ENCODE data around the gene RASA3. TPM values are rescaled to one million over a fixed set of nuclear protein-coding genes. Genes with fewer than 3 reads are reported as not detected.

RASA3 gene
- total and polyA plus RNA-seq, 10 of the 15 experiments (the other 5 are each of a cell fraction or from before 2014, with no cell fraction given): 0.79 to 33.9 (median 17.6) TPM

DNA sequence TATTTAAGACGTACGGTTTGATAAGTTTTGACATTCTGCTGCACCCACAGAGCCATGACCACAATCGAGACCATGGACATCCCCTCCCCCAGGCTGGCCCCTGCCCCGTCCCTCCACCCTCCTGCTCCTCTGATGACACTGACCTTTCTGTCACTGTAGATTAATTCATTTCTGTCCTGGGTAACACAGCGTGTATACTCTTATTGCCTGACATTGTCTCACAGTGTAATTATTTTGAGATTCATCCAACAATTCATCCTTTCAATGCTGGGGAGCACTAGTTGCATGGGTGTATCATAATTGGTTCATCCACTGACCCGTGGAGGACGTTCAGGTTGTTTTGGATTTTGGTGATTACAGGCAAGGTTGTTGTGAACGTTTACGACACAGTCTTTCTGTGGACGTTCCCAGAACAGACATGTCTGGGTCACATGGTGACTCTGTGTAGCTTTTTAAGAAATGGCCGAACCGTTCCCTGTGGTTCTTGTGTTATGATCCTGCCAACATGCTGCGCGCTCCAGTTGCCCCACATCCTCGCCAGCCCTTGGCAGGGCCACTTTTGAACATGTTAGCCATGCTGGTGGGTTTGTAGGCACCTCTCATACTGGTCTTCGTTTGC lies 200.5 kb downstream of the RASA3 start:
- Histone ChIP-seq H3K27ac (ENCODE audit: control insufficient read depth, insufficient read depth) (no peak overlapping the region), H4K20me1 (ENCODE audit: control insufficient read depth, insufficient read depth) (no peaks in the 10 kb centered on the region), H3K4me2 (ENCODE audit: control insufficient read depth, insufficient read depth) (peak overlapping the region; percentile 21; the same call in 1 of the 2 replicates), H2AFZ (ENCODE audit: control insufficient read depth, low read depth, low read length) (no peak overlapping the region), H3K4me3 (no peak overlapping the region), H3K36me3 (ENCODE audit: control insufficient read depth in 2 of 2, insufficient read depth in 2 of 2, low read length in 1 of 2) (no peaks in the 10 kb centered on the region), H3K9me3 (replicated peaks; ENCODE audit: control insufficient read depth, insufficient read depth, low read length) (no peaks in the 10 kb centered on the region; the same call in 2 of the 3 replicates), H3K9ac (ENCODE audit: control insufficient read depth, insufficient read depth, low read length) (no peak overlapping the region), H3K79me2 (ENCODE audit: control insufficient read depth, insufficient read depth, low read length) (no peaks in the 10 kb centered on the region), H3K4me1 (ENCODE audit: control insufficient read depth, insufficient read depth, low read length) (peaks cover 16% of the 10 kb centered on the region), H3K27me3 (replicated peaks in 1 of 2; ENCODE audit: control insufficient read depth in 2 of 2, insufficient read depth in 2 of 2, low read length in 1 of 2) (peaks cover 0 to 2% of the 10 kb centered on the region in 2 experiments; a peak in 3 of 4 replicates)
- in situ Hi-C loops (cut with MboI) (no loop called here), intact Hi-C loops (cut with micrococcal nuclease; ENCODE audit: unreplicated experiment) (no loop called here)
- 47% methylated on average over 16 of the region's 16 CpGs for WGBS (ENCODE audit: insufficient coverage, insufficient replicate concordance, low lambda C conversion rate, missing lambda C conversion rate)
- ChIA-PET RAD21 (ENCODE audit: unreplicated experiment) (no interaction called here), CTCF (interaction anchor here (0.8 kb wide), 1 partner anchor 11 kb away, joined by 3 read pairs; no protein-coding TSS in a partner anchor), SMC1A (ENCODE audit: uncharacterized antibody, unreplicated experiment) (interaction anchor here (0.6 kb wide), 1 partner anchor 802 kb away, joined by 3 read pairs; no protein-coding TSS in a partner anchor), POLR2A (no interaction called here)
- TF ChIP-seq EGR1 (IDR thresholded peaks at IDR 0.05; ENCODE audit: borderline replicate concordance in 1 of 2, low read depth in 2 of 2, low read length in 2 of 2): no peak
- no peak for TF ChIP-seq IKZF2 (IDR thresholded peaks at IDR 0.05)
- no peak for TF ChIP-seq CBX3 (IDR thresholded peaks at IDR 0.05; ENCODE audit: borderline replicate concordance, low read depth)
- TF ChIP-seq ZNF217 (IDR thresholded peaks at IDR 0.05): no peak
- no peak for TF ChIP-seq IKZF1 (conservative IDR thresholded peaks at IDR 0.05)
- no peak for TF ChIP-seq SUPT20H (IDR thresholded peaks at IDR 0.05; ENCODE audit: borderline replicate concordance, control insufficient read depth, low read depth, low read length)
- TF ChIP-seq NFXL1 (IDR thresholded peaks at IDR 0.05; ENCODE audit: borderline replicate concordance): no peak
- TF ChIP-seq MYC (IDR thresholded peaks at IDR 0.05; ENCODE audit: insufficient read depth, insufficient read length, insufficient replicate concordance, low read length, severe bottlenecking): no peak
- no peak for ATAC-seq
- no TSS peak for BruUV-seq (replicated peaks)
- no peak for FAIRE-seq
- DNase-seq (ENCODE audit: low read depth, low spot score): no peak

Data from GM12878 (cell line).